ENCODE results near the gene ZFYVE28.

ZFYVE28 gene

GRCh38 chr4:2333916-2334644, 84.4 kb downstream of the ZFYVE28 start:
- H3K4me1 ChIP-seq (ENCODE audit: control insufficient read depth in 2 of 2, insufficient read depth in 2 of 2, low read length in 2 of 2): peaks cover 8 to 11% of the 10 kb centered on the region in 2 donors
- peak overlapping the region; percentile 52 to 81 for H3K27ac ChIP-seq (ENCODE audit: low read depth in 2 of 2, low read length in 2 of 2)
- no peaks in the 10 kb centered on the region for H3K36me3 ChIP-seq (ENCODE audit: control insufficient read depth in 2 of 2, insufficient read depth in 2 of 2, low read length in 2 of 2)
- H3K4me3 ChIP-seq (ENCODE audit: low read length in 2 of 2): peak overlapping the region in 1 of 2 donors; percentile 48
- H3K9me3 ChIP-seq (ENCODE audit: control insufficient read depth in 2 of 2, low read length in 2 of 2): no peaks in the 10 kb centered on the region
- no peaks in the 10 kb centered on the region for H3K27me3 ChIP-seq (ENCODE audit: control insufficient read depth in 2 of 2, insufficient read depth in 2 of 2, low read length in 2 of 2)
- H3K9ac ChIP-seq (ENCODE audit: low read depth in 1 of 2, low read length in 2 of 2): peak overlapping the region in 1 of 2 donors; percentile 66

- Histone ChIP-seq H3K9ac (ENCODE audit: low read depth in 1 of 2, low read length in 2 of 2) (peak overlapping the region in 1 of 2 donors; percentile 66), H3K27me3 (ENCODE audit: control insufficient read depth in 2 of 2, insufficient read depth in 2 of 2, low read length in 2 of 2) (no peaks in the 10 kb centered on the region), H3K27ac (ENCODE audit: low read depth in 2 of 2, low read length in 2 of 2) (peak overlapping the region; percentile 52 to 81), H3K4me1 (ENCODE audit: control insufficient read depth in 2 of 2, insufficient read depth in 2 of 2, low read length in 2 of 2) (peaks cover 8 to 11% of the 10 kb centered on the region in 2 donors), H3K4me3 (ENCODE audit: low read length in 2 of 2) (no peak overlapping the region), H3K36me3 (ENCODE audit: control insufficient read depth in 2 of 2, insufficient read depth in 2 of 2, low read length in 2 of 2) (no peaks in the 10 kb centered on the region), H3K9me3 (ENCODE audit: control insufficient read depth in 2 of 2, low read length in 2 of 2) (no peaks in the 10 kb centered on the region)
These were observed 85.0 kb downstream of the ZFYVE28 start for GRCh38 chr4:2333356-2333841.

- Histone ChIP-seq H3K27ac (ENCODE audit: low read depth in 2 of 2, low read length in 2 of 2) (peak overlapping the region; percentile 52 to 81), H3K36me3 (ENCODE audit: control insufficient read depth in 2 of 2, insufficient read depth in 2 of 2, low read length in 2 of 2) (no peaks in the 10 kb centered on the region), H3K27me3 (ENCODE audit: control insufficient read depth in 2 of 2, insufficient read depth in 2 of 2, low read length in 2 of 2) (no peaks in the 10 kb centered on the region), H3K9me3 (ENCODE audit: control insufficient read depth in 2 of 2, low read length in 2 of 2) (peaks cover 0 to 3% of the 10 kb centered on the region in 2 donors), H3K4me3 (ENCODE audit: low read length in 2 of 2) (no peak overlapping the region), H3K4me1 (ENCODE audit: control insufficient read depth in 2 of 2, insufficient read depth in 2 of 2, low read length in 2 of 2) (peaks cover 8 to 11% of the 10 kb centered on the region in 2 donors), H3K9ac (ENCODE audit: low read depth in 1 of 2, low read length in 2 of 2) (no peak overlapping the region)
These were observed 85.5 kb downstream of the ZFYVE28 start for GRCh38 chr4:2332976-2333319.

GRCh38 chr4:2332201-2332975, 86.1 kb downstream of the ZFYVE28 start:
- Histone ChIP-seq H3K4me1 (ENCODE audit: control insufficient read depth in 2 of 2, insufficient read depth in 2 of 2, low read length in 2 of 2) (peaks cover 8 to 11% of the 10 kb centered on the region in 2 donors), H3K36me3 (ENCODE audit: control insufficient read depth in 2 of 2, insufficient read depth in 2 of 2, low read length in 2 of 2) (no peaks in the 10 kb centered on the region)

GRCh38 chr4:2331519-2332200, 86.8 kb downstream of the ZFYVE28 start:
- Histone ChIP-seq H3K27me3 (ENCODE audit: control insufficient read depth in 2 of 2, insufficient read depth in 2 of 2, low read length in 2 of 2) (no peaks in the 10 kb centered on the region), H3K9me3 (ENCODE audit: control insufficient read depth in 2 of 2, low read length in 2 of 2) (peaks cover 0 to 4% of the 10 kb centered on the region in 2 donors), H3K9ac (ENCODE audit: low read depth in 1 of 2, low read length in 2 of 2) (no peak overlapping the region), H3K4me3 (ENCODE audit: low read length in 2 of 2) (no peak overlapping the region), H3K4me1 (ENCODE audit: control insufficient read depth in 2 of 2, insufficient read depth in 2 of 2, low read length in 2 of 2) (peaks cover 8 to 11% of the 10 kb centered on the region in 2 donors), H3K27ac (ENCODE audit: low read depth in 2 of 2, low read length in 2 of 2) (no peak overlapping the region), H3K36me3 (ENCODE audit: control insufficient read depth in 2 of 2, insufficient read depth in 2 of 2, low read length in 2 of 2) (no peaks in the 10 kb centered on the region)

More at GRCh38 chr4:2332201-2332975, 86.1 kb downstream of the ZFYVE28 start:
- Histone ChIP-seq H3K9me3 (ENCODE audit: control insufficient read depth in 2 of 2, low read length in 2 of 2) (peaks cover 0 to 4% of the 10 kb centered on the region in 2 donors), H3K4me3 (ENCODE audit: low read length in 2 of 2) (no peak overlapping the region), H3K9ac (ENCODE audit: low read depth in 1 of 2, low read length in 2 of 2) (no peak overlapping the region), H3K27ac (ENCODE audit: low read depth in 2 of 2, low read length in 2 of 2) (no peak overlapping the region), H3K27me3 (ENCODE audit: control insufficient read depth in 2 of 2, insufficient read depth in 2 of 2, low read length in 2 of 2) (no peaks in the 10 kb centered on the region)

- Histone ChIP-seq H3K36me3 (ENCODE audit: control insufficient read depth in 2 of 2, insufficient read depth in 2 of 2, low read length in 2 of 2) (no peaks in the 10 kb centered on the region), H3K27ac (ENCODE audit: low read depth in 2 of 2, low read length in 2 of 2) (no peak overlapping the region), H3K27me3 (ENCODE audit: control insufficient read depth in 2 of 2, insufficient read depth in 2 of 2, low read length in 2 of 2) (no peaks in the 10 kb centered on the region), H3K4me1 (ENCODE audit: control insufficient read depth in 2 of 2, insufficient read depth in 2 of 2, low read length in 2 of 2) (peaks cover 8 to 11% of the 10 kb centered on the region in 2 donors), H3K9ac (ENCODE audit: low read depth in 1 of 2, low read length in 2 of 2) (no peak overlapping the region), H3K4me3 (ENCODE audit: low read length in 2 of 2) (no peak overlapping the region), H3K9me3 (ENCODE audit: control insufficient read depth in 2 of 2, low read length in 2 of 2) (peaks cover 0 to 4% of the 10 kb centered on the region in 2 donors)
These were observed 87.4 kb downstream of the ZFYVE28 start for GRCh38 chr4:2331043-2331420.

GRCh38 chr4:2330091-2331042, 88.1 kb downstream of the ZFYVE28 start:
- no peak overlapping the region for H3K27ac ChIP-seq (ENCODE audit: low read depth in 2 of 2, low read length in 2 of 2)
- peaks cover 0 to 4% of the 10 kb centered on the region in 2 donors for H3K9me3 ChIP-seq (ENCODE audit: control insufficient read depth in 2 of 2, low read length in 2 of 2)
- H3K4me3 ChIP-seq (ENCODE audit: low read length in 2 of 2): no peak overlapping the region
- H3K4me1 ChIP-seq (ENCODE audit: control insufficient read depth in 2 of 2, insufficient read depth in 2 of 2, low read length in 2 of 2): peaks cover 8 to 11% of the 10 kb centered on the region in 2 donors
- H3K9ac ChIP-seq (ENCODE audit: low read depth in 1 of 2, low read length in 2 of 2): no peak overlapping the region
- H3K27me3 ChIP-seq (ENCODE audit: control insufficient read depth in 2 of 2, insufficient read depth in 2 of 2, low read length in 2 of 2): no peaks in the 10 kb centered on the region
- H3K36me3 ChIP-seq (ENCODE audit: control insufficient read depth in 2 of 2, insufficient read depth in 2 of 2, low read length in 2 of 2): no peaks in the 10 kb centered on the region

- no peaks in the 10 kb centered on the region for H3K27me3 ChIP-seq (ENCODE audit: control insufficient read depth in 2 of 2, insufficient read depth in 2 of 2, low read length in 2 of 2)
- H3K4me3 ChIP-seq (ENCODE audit: low read length in 2 of 2): no peak overlapping the region
- H3K36me3 ChIP-seq (ENCODE audit: control insufficient read depth in 2 of 2, insufficient read depth in 2 of 2, low read length in 2 of 2): no peaks in the 10 kb centered on the region
- no peak overlapping the region for H3K9ac ChIP-seq (ENCODE audit: low read depth in 1 of 2, low read length in 2 of 2)
- no peaks in the 10 kb centered on the region for H3K4me1 ChIP-seq (ENCODE audit: control insufficient read depth in 2 of 2, insufficient read depth in 2 of 2, low read length in 2 of 2)
- peaks cover 0 to 4% of the 10 kb centered on the region in 2 donors for H3K9me3 ChIP-seq (ENCODE audit: control insufficient read depth in 2 of 2, low read length in 2 of 2)
- no peak overlapping the region for H3K27ac ChIP-seq (ENCODE audit: low read depth in 2 of 2, low read length in 2 of 2)
These were observed 90.9 kb downstream of the ZFYVE28 start for GRCh38 chr4:2327579-2327978.

- H3K4me3 ChIP-seq (ENCODE audit: low read length in 2 of 2): no peak overlapping the region
- H3K4me1 ChIP-seq (ENCODE audit: control insufficient read depth in 2 of 2, insufficient read depth in 2 of 2, low read length in 2 of 2): no peaks in the 10 kb centered on the region
- no peak overlapping the region for H3K27ac ChIP-seq (ENCODE audit: low read depth in 2 of 2, low read length in 2 of 2)
- H3K36me3 ChIP-seq (ENCODE audit: control insufficient read depth in 2 of 2, insufficient read depth in 2 of 2, low read length in 2 of 2): no peaks in the 10 kb centered on the region
- H3K27me3 ChIP-seq (ENCODE audit: control insufficient read depth in 2 of 2, insufficient read depth in 2 of 2, low read length in 2 of 2): no peaks in the 10 kb centered on the region
- H3K9ac ChIP-seq (ENCODE audit: low read depth in 1 of 2, low read length in 2 of 2): no peak overlapping the region
- H3K9me3 ChIP-seq (ENCODE audit: control insufficient read depth in 2 of 2, low read length in 2 of 2): peaks cover 0 to 4% of the 10 kb centered on the region in 2 donors
These were observed 93.6 kb downstream of the ZFYVE28 start for GRCh38 chr4:2324891-2325290.

Data from mucosa of rectum (tissue), 2 donors.